DMS153 treated with DMSO at 0.1 percent for 48 hours (cell line): ENCODE results near the gene PWP2.
"Not testable (repeated sequence)": the region's sequence is repeated elsewhere in the genome, so short reads cannot be mapped to it uniquely, and the experiment has no call there.

ENCODE experiments used
- DNase-seq: peaks from one replicate; lab custom pipeline; 2025; ENCODE audit not compliant: unreplicated experiment; lab: John Stamatoyannopoulos, UW

Gene PWP2

DNA sequence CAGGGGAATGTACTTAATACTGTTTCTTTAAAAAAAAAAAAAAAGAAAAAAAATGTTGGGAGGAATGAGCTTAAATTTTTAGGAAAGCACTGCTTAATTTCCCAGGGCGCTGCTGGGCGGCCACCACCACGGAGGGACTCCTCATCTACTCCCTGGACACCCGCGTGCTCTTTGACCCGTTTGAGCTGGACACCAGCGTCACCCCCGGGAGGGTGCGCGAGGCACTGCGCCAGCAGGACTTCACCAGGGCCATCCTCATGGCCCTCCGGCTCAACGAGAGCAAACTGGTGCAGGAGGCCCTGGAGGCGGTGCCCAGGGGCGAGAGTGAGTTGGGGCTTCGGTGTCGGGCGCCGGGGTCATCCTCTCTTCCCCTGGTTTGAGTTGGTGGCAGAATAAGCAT lies 20.6 kb downstream of the PWP2 start:
- DNase-seq, result not testable (repeated sequence)

GRCh38 chr21:44133715-44134057 lies 26.5 kb downstream of the PWP2 start:
- not testable (repeated sequence) for DNase-seq

- not testable (repeated sequence) for DNase-seq
Measured at GRCh38 chr21:44134732-44135131, 27.5 kb downstream of the PWP2 start.

DNA sequence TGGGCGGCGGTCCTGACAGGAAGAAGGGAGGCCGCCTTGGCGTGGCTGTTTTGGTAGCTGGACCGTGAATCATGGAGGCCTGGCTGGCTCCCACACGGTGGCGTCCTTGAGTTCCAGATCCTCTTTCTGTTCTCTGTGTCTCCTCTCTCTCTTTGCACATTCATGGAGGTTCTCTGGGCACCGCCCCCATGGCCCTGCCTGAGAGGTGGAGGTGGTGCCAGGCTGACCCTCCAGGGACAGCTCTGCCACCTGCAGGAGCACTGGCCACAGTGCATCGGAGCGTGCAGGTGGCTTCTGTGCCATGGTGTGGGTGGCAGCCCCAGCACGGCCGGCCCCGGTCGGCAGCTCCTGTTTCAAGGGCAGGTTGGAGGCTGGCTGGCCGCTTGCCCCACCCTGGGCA lies 30.8 kb downstream of the PWP2 start:
- DNase-seq, result not testable (repeated sequence)

DNA sequence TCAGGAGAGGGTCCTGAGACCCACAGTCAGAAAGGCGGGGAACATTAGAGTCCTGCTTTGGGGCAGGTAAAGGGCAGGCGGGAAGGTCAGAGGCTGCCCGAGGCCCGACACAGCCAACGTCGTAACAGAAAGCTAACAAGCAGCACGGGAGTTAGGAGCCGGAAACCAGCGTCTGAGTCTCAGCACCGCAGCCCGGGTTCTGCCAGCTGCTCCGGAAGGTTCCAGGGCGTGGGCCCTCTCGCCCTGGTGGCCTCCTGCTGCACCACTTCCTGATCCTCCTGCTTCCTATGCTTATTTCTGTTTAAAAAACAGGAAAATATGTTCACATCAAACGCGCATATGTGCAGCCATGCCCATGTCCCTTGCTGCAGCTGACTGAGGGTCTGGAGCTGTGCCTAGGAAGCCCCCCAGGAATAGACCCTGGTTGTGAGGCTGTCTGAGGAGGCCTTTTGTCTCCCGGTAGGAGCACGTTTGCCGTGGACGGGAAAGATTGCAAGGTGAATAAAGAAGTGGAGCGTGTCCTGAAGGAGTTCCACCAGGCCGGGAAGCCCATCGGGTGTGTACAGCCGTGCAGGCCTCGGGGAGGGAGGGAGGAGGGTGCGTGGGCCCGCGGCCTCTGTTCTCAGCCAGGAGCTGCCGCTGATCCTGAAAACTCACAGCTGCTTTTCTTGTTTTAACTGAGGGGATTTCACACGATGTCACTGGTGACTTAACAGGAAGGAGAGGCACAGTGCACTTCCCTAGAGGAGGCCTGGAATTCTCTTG lies 32.8 kb downstream of the PWP2 start:
- not testable (repeated sequence) for DNase-seq

DNA sequence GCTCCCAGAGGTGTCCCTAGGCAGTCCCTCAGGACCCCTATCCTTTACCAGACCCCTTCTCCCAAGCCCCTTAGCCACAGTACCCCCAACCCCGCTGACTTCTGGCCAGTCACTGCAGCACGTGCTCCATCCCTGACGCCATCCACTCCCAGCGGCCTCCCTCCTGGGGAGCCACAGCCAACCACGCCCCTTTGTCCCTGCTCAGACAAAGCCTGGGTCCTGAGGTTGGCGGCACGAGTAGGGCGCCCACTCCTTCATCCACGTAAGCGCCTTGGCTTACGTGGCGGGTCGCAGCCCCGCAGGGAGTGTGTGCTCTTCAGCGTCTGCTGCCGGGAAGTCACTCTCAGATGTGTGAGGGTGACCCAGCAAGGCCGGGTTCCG lies 33.3 kb downstream of the PWP2 start:
- DNase-seq, result not testable (repeated sequence)

GRCh38 chr21:44142470-44142869 lies 35.3 kb downstream of the PWP2 start:
- DNase-seq, result not testable (repeated sequence)

DNA sequence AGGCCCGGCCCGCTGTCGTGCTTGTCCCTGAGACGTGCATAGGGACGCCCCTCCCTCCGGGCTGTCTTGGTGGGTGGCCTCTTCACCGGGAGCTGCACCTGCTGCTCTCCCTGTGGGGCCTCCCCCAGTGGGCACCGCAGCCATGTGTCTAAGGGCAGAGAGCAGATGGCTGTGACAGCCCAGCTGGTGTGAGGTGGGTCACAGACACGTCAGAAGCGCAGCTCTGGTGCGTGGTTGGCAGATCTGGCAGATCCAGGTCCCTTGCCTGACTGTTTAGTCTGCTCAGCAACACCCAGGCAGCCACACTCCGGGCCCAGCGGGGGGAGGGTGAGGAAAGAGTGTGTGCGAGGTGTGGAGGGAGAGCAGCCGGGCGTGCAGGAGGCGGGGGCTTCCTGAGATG lies 36.2 kb downstream of the PWP2 start:
- DNase-seq, result not testable (repeated sequence)

DNA sequence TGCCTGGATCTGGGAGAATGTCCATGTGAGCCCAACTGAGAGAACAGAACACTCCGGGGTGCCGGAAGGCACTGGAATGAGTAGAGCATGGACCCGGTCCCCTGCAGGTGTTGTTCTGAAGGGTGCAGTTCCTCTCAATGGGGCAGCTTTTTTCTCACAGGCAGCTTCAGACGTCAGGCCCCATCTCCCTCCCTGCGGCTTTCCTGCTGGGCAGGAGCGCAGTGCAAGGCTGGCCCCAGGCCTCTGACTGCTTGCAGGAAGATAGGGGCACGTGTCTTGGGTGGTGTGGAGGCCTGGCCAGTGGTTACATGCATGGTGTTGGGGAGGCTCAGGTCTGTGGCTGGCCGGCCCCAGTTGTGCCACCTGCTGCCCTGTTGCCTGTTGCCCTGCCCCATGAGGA lies 36.8 kb downstream of the PWP2 start:
- DNase-seq, result not testable (repeated sequence)

DNA sequence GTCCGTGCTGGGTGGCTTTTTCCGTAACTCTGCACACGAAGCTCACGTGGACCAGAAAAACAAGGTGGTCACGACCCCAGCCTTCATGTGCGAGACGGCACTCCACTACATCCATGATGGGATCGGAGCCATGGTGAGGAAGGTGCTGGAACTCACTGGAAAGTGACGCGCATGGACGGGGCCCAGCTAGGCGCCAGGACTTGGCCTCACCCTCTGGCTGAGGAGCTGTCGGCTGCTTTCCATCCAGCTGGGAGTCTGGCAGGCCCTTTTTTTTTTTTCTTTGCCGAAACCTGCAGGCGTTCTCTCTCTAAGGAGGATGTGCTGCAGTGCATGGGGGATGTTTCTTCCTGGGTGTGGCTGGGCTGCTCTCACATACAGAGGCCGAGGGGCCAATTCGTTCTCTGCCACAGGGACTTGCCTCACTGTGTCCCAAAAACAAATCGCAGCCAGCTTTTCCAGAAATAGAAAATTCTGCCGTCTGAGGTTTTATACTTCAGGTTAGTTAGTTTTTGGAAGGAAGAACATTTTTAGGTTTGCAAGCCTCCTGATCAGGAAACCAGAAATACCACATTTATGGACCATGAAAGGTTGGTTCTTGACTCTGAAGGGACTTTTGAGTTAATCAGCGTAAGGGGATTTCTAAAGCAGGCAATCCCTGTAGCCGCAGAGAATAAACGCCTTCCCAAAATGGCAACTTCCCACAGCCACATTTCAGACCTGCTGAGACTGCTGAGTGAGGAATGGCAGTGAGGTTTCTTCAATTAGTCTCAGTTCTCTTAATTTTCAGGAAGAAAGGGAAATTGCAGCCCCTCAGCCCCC lies 37.8 kb downstream of the PWP2 start:
- not testable (repeated sequence) for DNase-seq

- not testable (repeated sequence) for DNase-seq
Measured at GRCh38 chr21:44145616-44146015, 38.4 kb downstream of the PWP2 start.

DNA sequence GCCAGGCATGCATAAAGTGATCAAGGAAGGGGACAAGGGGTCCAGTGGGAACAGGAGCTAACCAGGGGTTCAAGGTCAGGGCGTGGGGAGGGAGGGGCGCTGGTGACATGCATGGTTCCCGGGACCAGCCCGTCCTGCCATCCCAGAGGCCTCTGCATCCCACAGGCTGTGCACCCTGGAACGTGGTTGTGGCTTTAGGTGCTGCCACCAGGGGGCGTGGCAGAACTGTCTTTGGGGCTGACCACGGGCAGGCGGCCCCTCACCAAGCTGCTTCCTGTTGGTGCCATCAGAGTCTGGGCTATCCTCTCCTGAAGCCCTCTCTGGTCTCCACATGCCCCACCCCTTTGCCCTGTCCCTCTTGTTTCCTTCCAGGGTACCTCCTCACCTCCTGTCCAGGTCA lies 39.9 kb downstream of the PWP2 start:
- not testable (repeated sequence) for DNase-seq

DNA sequence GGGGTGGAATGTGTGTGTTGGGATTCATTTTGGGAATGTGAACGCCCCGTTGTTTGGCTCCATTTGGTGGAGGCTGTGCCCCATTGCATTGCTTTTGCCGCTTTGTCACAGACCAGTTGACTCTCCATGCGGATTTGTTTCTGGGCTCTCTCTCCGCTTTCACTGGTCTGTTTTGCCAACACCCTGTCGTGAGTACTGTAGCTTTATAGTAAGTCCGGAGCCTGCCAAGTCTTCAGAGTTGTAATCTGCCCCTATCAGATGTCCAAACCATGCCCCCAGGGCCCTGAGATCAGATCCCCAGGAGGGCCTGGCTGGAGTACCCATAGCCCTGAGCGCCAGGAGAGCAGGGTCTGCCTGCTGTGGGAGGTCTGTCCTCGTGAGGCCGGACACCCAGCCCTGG lies 43.1 kb downstream of the PWP2 start:
- not testable (repeated sequence) for DNase-seq

DNA sequence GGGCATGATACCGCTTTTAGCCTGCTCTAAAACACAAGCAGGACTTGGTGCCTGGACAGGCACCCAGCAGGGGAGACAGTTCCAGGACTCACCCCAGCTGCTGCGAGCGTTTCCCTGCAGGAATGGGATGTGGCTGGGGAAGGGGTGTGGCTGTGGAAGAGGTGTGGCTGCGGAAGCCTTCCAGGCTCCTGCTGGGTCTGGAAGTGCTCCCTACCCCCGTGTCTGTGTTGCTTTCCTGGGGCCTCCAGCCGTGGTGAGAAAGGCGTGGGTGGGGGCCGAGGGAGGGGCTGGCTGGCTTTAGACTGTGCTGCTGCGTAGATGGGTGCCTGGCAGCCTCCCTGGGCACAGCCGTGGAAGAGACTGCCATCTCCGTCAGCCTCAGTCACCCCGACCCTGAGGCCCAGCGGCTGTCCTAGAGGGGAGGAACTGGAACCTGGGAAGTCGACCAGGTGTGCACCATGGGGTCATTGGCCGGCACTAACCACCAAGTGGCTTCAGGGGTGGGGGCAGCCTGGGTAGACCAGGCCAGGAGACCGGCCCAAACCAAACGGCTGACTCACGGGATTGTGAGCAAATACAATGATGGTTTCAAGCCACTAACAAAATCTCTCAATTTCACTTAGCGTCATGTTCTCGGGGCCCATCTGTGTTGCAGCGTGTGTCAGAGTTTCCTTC lies 46.2 kb downstream of the PWP2 start:
- DNase-seq, result not testable (repeated sequence)

GRCh38 chr21:44153889-44154228 lies 46.7 kb downstream of the PWP2 start:
- not testable (repeated sequence) for DNase-seq

DNA sequence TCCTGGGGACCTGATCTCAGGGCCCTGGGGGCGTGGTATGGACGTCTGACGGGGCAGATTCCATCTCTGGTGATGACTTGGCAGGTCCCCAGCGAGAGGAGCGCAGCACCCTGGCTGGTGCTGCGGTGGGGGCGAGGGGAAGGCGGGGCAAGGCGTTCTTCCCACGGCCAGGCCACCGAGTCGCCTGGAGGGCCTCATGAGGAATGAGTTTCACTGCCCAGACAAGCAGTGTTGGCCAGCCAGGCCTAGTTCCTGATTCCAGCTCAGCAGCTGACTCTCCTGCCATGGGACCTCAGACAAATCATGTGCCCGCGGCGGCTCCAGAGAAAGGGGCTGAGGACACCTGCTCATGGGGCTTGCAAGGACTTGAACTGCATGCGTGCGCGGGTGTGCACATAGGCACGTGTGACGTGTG lies 47.6 kb downstream of the PWP2 start:
- DNase-seq, result not testable (repeated sequence)

- not testable (repeated sequence) for DNase-seq
Measured at GRCh38 chr21:44155231-44155993, 48.2 kb downstream of the PWP2 start.

DNA sequence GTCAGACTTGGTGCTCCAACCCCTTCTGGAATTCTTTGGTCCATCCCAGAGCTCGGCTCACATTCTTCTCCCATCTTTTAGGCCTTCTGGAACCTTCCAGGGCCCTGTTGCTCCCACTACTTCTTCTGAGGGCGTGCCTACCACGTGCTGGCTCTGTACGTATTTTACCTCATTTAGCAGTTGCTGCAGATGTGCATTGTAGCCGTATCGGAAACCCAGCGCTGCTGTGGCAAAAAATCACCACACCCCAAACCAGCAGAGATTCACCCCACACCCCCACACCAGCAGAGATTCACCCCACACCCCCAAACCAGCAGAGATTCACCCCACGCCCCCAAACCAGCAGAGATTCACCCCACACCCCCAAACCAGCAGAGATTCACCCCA lies 48.8 kb downstream of the PWP2 start:
- DNase-seq, result not testable (repeated sequence)

DNA sequence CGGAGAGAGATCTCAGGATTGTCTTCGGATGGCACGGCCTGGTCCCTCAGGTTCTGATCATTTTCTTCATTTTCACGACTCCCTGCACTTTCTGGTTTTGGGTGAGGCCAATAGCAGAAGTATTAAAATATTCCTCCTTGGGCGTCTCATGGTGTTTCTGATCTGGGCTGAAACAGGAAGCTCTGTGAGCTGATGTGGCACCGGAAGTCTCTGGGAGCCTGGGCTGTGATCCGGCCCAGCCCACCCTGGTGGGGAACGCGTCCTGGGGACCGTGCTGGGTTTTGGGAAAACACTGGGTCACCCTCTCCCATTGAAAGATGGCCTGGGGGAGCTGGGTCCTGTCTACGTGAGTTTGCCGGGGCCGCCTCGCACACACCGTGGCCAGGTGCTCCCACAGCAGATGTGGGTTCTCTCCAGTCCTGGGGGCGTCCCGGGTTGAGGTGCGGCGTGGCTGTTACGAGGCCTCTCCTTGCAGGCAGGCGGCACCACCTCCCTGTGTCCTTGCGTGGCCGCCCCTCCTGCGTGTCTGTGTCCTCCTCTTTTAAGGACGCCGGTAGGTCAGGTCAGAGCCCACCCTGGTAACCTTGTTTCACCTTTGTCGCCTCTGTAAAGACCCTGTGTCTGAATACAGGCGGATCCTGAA lies 50.4 kb downstream of the PWP2 start:
- not testable (repeated sequence) for DNase-seq

DNA sequence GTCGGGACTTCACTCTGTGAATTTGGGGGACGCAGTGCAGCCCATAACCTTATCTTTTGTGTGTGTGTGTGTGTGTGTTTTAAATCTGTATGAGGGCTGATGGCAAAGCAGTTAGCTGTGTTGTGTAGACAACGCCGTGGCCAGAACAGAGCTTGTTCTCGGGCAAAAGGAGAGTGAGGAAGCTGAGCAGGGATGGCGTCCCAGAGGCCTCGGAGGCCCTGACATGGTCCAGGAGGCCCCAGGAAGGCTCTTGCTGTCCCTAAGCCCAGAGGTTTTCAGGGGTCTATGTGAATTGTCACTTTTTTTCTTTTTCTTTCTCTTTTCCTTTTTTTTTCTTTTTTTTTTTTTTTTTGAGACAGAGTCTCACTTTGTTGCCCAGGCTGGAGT lies 50.9 kb downstream of the PWP2 start:
- DNase-seq, result not testable (repeated sequence)
